ENCODE measurements around the gene MEIS1.

DNA sequence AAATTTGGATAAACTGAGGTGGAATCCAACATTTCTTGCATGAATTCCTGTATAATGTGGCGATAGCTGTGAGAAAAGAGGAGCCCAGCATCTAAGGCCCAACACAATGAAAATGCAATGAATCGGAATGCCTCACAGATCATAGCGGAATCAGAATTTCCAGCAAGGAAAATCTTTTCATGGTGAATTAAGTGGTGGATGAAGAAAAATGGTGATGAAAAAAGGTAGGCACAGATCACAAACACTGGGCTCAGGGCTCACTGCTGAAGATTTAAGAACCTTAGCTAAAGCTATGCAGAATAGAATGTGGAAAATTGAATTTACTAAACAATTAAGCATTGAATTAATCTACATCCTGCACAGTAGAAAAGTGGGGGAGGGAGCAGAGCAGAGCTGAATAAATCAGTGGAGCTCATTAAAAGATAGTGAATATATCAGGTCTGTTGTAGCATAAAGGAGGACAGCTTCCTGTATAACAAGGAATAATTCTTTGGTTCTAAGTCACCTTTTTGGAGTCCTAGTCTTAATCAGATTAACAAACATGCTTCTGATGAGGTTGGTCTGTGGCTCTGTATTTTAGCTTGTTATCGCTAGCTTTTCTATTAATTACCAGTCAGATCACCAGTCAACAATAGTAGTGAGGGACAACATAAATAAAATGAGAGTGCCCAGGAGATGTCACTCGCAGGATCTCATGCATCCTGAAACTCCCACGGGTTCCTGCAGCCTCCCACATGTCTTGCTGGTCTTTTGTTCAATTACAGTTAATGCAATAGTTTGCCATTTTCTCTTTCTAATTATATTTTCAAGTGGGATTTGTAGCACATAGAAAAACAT, 27.0 kb downstream of the MEIS1 start:
- no peak for TF ChIP-seq TEAD4 (IDR thresholded peaks at IDR 0.05; ENCODE audit: low read depth, low read length)
- no peak for TF ChIP-seq SUZ12 (IDR thresholded peaks at IDR 0.05; ENCODE audit: low read length)
- TF ChIP-seq ATF2 (IDR thresholded peaks at IDR 0.05; ENCODE audit: low read length) = no peak
- TF ChIP-seq EP300 (IDR thresholded peaks at IDR 0.05; ENCODE audit: borderline replicate concordance in 1 of 2, low read depth in 2 of 2, low read length in 2 of 2) = no peak
- TF ChIP-seq, protein P1, sequence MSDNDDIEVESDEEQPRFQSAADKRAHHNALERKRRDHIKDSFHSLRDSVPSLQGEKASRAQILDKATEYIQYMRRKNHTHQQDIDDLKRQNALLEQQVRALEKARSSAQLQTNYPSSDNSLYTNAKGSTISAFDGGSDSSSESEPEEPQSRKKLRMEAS (IDR thresholded peaks at IDR 0.05) = no peak
- TF ChIP-seq, protein P2, sequence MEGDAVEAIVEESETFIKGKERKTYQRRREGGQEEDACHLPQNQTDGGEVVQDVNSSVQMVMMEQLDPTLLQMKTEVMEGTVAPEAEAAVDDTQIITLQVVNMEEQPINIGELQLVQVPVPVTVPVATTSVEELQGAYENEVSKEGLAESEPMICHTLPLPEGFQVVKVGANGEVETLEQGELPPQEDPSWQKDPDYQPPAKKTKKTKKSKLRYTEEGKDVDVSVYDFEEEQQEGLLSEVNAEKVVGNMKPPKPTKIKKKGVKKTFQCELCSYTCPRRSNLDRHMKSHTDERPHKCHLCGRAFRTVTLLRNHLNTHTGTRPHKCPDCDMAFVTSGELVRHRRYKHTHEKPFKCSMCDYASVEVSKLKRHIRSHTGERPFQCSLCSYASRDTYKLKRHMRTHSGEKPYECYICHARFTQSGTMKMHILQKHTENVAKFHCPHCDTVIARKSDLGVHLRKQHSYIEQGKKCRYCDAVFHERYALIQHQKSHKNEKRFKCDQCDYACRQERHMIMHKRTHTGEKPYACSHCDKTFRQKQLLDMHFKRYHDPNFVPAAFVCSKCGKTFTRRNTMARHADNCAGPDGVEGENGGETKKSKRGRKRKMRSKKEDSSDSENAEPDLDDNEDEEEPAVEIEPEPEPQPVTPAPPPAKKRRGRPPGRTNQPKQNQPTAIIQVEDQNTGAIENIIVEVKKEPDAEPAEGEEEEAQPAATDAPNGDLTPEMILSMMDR (IDR thresholded peaks at IDR 0.05; ENCODE audit: control extremely low read depth in 1 of 3, insufficient read depth in 1 of 3, low read depth in 1 of 3, low read length in 3 of 3) = no peak
- TF ChIP-seq POLR2AphosphoS5 (IDR thresholded peaks at IDR 0.05; ENCODE audit: low read depth, low read length) = no peak
- TF ChIP-seq EZH2 (IDR thresholded peaks at IDR 0.05; ENCODE audit: low read depth, low read length, severe bottlenecking) = no peak
- no peak for TF ChIP-seq POLR2A (IDR thresholded peaks at IDR 0.05; ENCODE audit: control extremely low read depth in 1 of 2, low read depth in 2 of 2, low read length in 2 of 2)
- TF ChIP-seq, protein P3, sequence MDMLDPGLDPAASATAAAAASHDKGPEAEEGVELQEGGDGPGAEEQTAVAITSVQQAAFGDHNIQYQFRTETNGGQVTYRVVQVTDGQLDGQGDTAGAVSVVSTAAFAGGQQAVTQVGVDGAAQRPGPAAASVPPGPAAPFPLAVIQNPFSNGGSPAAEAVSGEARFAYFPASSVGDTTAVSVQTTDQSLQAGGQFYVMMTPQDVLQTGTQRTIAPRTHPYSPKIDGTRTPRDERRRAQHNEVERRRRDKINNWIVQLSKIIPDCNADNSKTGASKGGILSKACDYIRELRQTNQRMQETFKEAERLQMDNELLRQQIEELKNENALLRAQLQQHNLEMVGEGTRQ (IDR thresholded peaks at IDR 0.05; ENCODE audit: low read length) = no peak
- no peak for TF ChIP-seq CBX5 (IDR thresholded peaks at IDR 0.05; ENCODE audit: low read depth, low read length)
- TF ChIP-seq YY1 (IDR thresholded peaks at IDR 0.05; ENCODE audit: low read depth, low read length) = no peak
- no peak for TF ChIP-seq ZNF274 (IDR thresholded peaks at IDR 0.05; ENCODE audit: borderline replicate concordance, extremely low read depth, low read length)

Data from H1 (cell line).